ENCODE data around the gene RIMKLA.
A peak's percentile ranks its signal among the peaks of the same experiment; 100 is the strongest.

RIMKLA gene

GRCh38 chr1:42372796-42373195, 7.8 kb upstream of the RIMKLA start:
- DNase-seq = no peak

DNA sequence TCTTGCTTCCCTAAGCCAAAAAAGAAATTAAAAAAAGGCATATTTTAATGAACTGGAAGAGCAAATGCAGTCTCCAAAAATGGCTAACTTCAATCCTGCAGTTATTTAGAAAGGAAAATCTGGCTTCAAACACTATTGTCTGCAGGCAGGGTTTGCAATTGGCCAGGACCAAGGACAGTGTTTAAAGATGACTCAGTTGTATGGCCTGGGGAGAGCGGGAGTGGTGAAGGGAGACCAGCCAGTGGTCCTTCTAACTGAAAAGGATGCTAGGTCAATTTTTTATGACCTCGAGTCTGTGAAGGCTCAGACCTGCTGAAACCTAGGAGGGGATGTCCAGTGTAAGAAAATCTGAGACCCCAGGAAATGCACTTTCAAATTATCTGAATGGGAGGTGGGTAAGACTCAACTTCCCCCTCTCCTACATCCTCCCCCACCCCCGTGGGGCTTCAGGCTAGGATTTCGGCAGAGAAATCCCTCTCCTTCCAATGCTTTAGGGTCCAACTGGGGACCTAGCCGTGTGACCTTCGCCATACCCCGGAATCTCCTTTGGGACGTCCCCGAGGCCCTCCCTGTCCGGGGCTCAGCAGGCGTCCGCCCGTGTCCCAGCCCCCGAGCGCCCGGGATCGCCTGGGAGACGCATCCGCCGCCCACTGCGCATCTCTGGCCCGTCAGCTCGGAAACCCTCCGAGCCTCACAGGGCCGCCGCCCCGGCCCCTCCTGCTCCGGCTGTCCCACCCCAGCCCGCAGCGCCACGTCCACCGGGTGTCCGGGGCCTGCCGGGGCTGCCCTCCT, 602 bp upstream of the RIMKLA start:
- no peak for DNase-seq

- DNase-seq = no peak
Observed at GRCh38 chr1:42381280-42381673, 685 bp downstream of the RIMKLA start.

DNA sequence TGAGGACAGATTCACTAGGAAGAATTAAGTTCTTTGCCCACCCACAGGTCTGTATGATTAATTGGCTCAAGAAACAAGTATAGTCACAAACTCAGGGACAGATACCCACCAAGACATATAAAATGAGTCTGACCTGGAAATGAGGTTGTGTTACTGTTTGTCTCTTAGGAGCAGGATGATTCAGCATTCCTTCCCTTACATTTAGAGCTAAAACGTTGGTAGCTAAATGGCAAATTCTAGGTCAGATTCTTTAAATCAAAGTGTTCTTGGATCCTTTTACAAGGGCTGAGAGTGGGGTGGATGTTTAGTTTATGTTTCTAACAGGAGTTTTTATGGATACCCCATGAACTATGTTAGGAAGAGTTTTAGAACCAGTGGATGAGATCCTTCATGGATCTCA, 4.7 kb downstream of the RIMKLA start:
- no peak for DNase-seq

DNA sequence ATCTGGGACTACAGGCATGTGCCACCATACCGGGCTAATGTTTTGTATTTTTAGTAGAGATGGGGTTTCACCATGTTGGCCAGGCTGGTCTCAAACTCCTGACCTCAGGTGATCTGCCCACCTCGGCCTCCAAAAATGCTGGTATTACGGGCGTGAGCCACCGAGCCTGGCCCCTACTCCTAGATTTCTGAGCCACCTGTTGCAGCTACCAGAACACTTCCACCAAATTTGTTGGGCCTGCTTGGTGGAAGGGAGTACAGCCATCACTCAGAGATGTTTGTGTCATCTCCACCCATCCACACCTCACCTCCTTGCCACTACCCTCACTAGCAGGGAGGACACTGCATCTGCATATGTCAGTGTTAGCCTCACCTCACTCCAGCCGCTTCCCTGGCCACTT, 5.5 kb downstream of the RIMKLA start:
- DNase-seq = no peak

GRCh38 chr1:42392255-42392654, 11.7 kb downstream of the RIMKLA start:
- peak; percentile 97 for DNase-seq

- DNase-seq = no peak
Observed at GRCh38 chr1:42392967-42393848, 12.6 kb downstream of the RIMKLA start.

DNA sequence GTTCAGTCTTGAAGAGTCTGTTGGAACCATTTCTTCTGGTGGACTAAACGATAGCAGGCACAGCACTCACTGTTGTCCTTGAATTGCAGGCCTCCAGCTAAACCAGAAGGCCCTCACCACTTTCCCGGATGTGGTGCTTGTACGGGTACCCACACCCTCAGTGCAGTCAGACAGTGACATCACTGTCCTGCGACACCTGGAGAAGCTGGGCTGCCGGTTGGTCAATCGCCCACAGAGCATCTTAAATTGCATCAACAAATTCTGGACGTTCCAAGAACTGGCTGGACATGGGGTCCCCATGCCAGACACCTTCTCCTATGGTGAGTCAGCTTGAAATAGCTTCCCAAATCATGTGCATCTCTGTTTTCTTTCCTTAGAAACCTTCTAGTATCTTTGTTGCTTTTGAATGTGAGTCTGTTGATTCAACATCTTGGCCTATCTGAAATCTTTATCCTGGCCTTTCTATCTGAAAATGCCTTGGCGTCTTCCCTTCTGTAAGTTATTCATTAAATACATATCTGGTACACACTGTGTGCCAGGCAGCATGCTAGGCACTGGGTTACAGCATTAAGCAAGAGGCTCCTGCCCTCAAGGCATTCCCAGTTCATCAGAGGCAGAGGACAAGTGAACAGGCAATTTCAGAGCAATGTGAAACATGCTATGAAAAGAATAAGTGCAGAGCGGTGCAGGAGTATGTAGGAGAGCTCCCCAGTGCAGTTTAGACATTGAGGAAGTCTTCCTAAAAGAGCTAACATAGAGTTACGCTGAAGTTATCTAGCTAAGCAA, 18.9 kb downstream of the RIMKLA start:
- no peak for DNase-seq

DNA sequence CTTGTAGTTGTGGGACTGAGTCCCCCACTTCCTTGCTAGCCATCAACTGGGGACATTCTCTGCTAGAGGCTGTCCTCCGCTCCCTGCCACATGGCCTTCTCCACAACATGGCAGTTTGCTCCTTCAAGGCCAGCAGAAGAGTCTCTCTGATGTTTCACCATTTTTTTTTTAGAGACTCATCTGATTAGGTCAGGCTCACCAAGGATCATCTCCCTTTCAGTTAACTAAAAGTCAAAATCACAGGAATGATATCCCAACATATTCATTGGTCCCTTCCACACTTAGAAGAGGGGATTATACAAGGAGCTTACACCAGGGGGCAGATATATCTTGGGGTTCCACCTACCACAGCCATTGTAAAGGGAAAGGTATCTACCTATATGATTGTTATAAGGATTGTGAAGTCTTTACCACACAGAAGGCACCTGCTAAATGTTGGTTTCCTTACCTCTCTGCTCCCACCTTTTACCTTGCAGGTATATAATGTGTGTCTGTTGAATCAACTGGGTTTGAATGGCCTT, 23.3 kb downstream of the RIMKLA start:
- DNase-seq = no peak

DNA sequence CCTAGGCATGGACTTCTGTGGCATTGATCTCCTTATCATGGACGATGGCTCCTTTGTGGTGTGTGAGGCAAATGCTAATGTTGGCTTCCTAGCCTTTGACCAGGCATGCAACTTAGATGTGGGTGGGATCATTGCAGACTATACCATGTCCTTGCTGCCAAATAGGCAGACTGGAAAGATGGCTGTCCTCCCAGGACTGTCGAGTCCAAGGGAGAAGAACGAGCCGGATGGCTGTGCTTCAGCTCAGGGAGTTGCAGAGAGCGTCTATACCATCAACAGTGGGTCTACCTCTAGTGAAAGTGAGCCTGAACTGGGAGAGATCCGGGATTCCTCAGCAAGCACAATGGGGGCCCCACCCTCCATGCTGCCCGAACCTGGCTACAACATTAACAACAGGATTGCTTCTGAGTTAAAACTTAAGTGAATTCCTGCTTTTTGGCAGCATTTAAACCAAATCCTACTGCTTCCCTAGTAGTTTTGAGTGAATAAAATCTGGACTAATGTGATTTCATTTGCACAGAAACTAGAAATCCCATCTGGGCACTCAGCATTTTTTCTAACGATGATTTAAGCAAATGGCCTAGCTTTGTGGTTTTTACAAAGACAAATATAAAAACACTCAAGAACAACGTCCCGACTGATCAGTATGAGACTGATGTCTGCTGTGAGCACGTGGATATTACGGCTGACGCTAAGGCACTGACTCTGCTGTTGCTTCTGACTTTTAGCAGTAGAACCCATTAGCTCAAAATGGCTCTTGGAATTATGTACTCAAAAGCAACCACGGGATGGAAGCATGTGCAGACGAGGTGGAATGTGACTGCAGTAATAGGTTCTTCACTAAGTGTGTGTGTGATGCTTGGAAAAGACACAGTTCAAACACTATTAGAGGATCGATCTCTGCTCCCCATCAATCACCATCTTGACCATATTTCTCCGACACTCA, 34.2 kb downstream of the RIMKLA start:
- no peak for DNase-seq

- DNase-seq = no peak
Observed at GRCh38 chr1:42417166-42417565, 36.6 kb downstream of the RIMKLA start.

GRCh38 chr1:42418516-42418915, 37.9 kb downstream of the RIMKLA start:
- DNase-seq = no peak

DNA sequence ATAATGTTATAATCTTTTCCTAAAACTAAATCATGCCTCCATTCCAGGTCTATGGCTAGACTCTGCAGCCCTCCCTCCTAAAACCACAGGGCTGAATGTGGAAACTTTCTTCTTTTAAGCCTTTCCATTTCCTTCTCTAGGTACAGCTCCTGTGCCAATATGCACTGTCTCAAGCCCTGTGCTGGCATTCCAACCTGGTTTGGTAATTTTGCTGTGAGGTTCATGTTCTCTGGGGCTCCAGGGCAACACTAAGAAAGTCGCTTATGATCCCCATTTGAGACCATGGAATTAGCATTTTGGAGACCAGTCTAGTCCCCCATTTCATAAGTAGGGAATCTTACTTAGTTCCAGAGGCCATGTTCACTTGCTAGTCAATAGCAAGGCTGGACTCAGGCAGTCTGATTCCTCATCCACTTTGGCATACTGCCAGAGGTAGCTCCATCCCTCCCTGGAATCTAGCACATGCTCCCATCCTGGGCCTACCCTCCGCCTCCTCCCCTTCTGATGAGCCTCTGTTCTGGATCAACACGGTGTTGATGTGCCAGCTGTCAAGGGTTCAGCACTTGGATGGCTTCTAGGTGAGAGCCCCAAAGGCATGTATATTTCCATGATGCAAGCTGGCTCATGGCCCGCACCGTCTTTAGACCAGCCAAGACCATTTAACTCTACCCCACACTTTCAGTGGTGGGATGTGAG, 38.7 kb downstream of the RIMKLA start:
- DNase-seq = peak; percentile 82

DNA sequence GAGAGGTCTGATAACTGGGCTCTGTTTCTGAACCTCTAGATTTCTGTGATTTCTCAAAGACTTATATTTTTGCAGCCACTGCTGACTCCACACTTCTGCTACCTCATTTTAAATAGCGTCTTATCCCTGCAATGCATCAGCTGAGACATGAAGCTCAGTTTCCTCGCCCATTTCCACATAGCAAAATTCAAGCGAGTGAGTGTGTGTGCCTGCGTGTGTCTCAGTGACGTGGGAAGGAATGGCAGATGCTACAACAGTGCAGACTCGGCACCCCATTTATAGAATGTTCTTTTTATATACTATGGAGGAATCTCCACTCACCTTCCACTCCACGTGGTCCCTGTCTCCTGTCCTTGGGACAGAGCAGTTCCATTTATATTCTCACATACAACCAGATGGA, 39.5 kb downstream of the RIMKLA start:
- no peak for DNase-seq

- DNase-seq = peak; percentile 100
Observed at GRCh38 chr1:42420911-42421585, 40.5 kb downstream of the RIMKLA start.

GRCh38 chr1:42422737-42423136, 42.1 kb downstream of the RIMKLA start:
- DNase-seq = no peak

GRCh38 chr1:42423681-42424080, 43.1 kb downstream of the RIMKLA start:
- peak; percentile 93 for DNase-seq

DNA sequence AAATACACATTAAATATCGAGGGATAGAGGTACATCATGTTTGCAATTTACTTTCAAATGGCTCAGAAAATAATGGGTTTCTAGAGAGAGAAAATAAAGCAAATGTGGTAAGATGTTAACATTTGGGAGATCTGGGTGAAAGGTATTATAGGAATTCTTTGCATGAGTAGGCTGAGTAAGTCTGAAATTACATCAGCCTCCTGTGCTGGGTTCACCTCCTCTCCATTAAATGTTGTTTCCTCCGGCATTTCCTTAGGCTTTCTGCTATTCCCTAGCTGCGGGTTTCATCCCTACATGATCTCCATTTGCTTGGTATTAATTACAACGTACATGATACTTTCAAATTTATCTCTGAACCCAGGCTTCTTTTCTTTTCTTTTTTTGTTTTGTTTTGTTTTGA, 43.6 kb downstream of the RIMKLA start:
- peak; percentile 62 for DNase-seq

DNA sequence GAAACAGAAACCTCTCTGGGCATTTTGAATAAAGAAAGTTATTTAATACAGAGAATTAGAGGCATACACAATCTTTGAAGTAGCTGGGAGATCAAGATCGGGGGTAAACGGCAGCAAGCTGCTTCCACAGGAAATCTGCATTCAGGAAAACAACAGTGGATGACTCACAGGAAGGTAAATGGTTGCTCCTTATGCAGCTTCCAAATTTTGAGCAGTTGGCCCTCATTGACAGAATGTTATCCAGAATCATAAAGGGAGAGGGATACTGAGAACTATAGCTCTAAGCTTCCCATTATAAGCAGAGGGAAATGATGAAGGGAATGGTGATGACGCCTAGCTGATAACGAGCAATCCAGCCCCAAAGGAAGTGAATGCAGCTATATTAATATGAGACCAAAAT, 46.6 kb downstream of the RIMKLA start:
- no peak for DNase-seq

GRCh38 chr1:42429603-42430002, 49.0 kb downstream of the RIMKLA start:
- no peak for DNase-seq
